ENCODE data around the gene DDX3X.
"Not testable (repeated sequence)": the region's sequence is repeated elsewhere in the genome, so short reads cannot be mapped to it uniquely, and the experiment has no call there.

Gene DDX3X

GRCh38 chrX:41386222-41386990 is 52.4 kb downstream of the DDX3X start:
- Histone ChIP-seq H3K4me3 (ENCODE audit: low read depth in 1 of 2, low read length in 2 of 2) (no peak overlapping the region), H3K4me1 (ENCODE audit: control insufficient read depth in 1 of 2, insufficient read depth in 2 of 2, low read length in 2 of 2) (peaks cover 5 to 6% of the 10 kb centered on the region in 2 donors), H3K27ac (ENCODE audit: low read depth, low read length) (no peak overlapping the region), H3K9ac (ENCODE audit: low read depth in 1 of 2, low read length in 2 of 2) (no peak overlapping the region), H3K27me3 (ENCODE audit: control insufficient read depth in 1 of 2, insufficient read depth in 2 of 2, low read length in 2 of 2) (no peaks in the 10 kb centered on the region), H3K36me3 (ENCODE audit: control insufficient read depth in 1 of 2, insufficient read depth in 2 of 2, low read length in 2 of 2) (no peaks in the 10 kb centered on the region), H3K9me3 (ENCODE audit: control insufficient read depth in 1 of 2, low read length in 2 of 2) (no peaks in the 10 kb centered on the region)

- Histone ChIP-seq H3K4me1 (ENCODE audit: control insufficient read depth in 1 of 2, insufficient read depth in 2 of 2, low read length in 2 of 2) (peaks cover 6 to 12% of the 10 kb centered on the region in 2 donors), H3K9ac (ENCODE audit: low read depth in 1 of 2, low read length in 2 of 2) (no peak overlapping the region), H3K4me3 (ENCODE audit: low read depth in 1 of 2, low read length in 2 of 2) (no peak overlapping the region), H3K9me3 (ENCODE audit: control insufficient read depth in 1 of 2, low read length in 2 of 2) (no peaks in the 10 kb centered on the region), H3K36me3 (ENCODE audit: control insufficient read depth in 1 of 2, insufficient read depth in 2 of 2, low read length in 2 of 2) (no peaks in the 10 kb centered on the region), H3K27ac (ENCODE audit: low read depth, low read length) (no peak overlapping the region), H3K27me3 (ENCODE audit: control insufficient read depth in 1 of 2, insufficient read depth in 2 of 2, low read length in 2 of 2) (no peaks in the 10 kb centered on the region)
These were observed 54.6 kb downstream of the DDX3X start for GRCh38 chrX:41388543-41388942.

- Histone ChIP-seq H3K4me3 (ENCODE audit: low read depth in 1 of 2, low read length in 2 of 2) (peak overlapping the region in 1 of 2 donors; percentile 56), H3K36me3 (ENCODE audit: control insufficient read depth in 1 of 2, insufficient read depth in 2 of 2, low read length in 2 of 2) (no peaks in the 10 kb centered on the region), H3K4me1 (ENCODE audit: control insufficient read depth in 1 of 2, insufficient read depth in 2 of 2, low read length in 2 of 2) (peaks cover 6 to 12% of the 10 kb centered on the region in 2 donors), H3K9ac (ENCODE audit: low read depth in 1 of 2, low read length in 2 of 2) (peak overlapping the region in 1 of 2 donors; percentile 51), H3K27me3 (ENCODE audit: control insufficient read depth in 1 of 2, insufficient read depth in 2 of 2, low read length in 2 of 2) (no peaks in the 10 kb centered on the region), H3K9me3 (ENCODE audit: control insufficient read depth in 1 of 2, low read length in 2 of 2) (no peaks in the 10 kb centered on the region), H3K27ac (ENCODE audit: low read depth, low read length) (no peak overlapping the region)
These were observed 55.4 kb downstream of the DDX3X start for GRCh38 chrX:41389311-41389888.

GRCh38 chrX:41390576-41390975 is 56.6 kb downstream of the DDX3X start:
- not testable (repeated sequence) for H3K36me3 ChIP-seq (ENCODE audit: control insufficient read depth in 1 of 2, insufficient read depth in 2 of 2, low read length in 2 of 2); H3K27ac ChIP-seq (ENCODE audit: low read depth, low read length); H3K9ac ChIP-seq (ENCODE audit: low read depth in 1 of 2, low read length in 2 of 2); H3K9me3 ChIP-seq (ENCODE audit: control insufficient read depth in 1 of 2, low read length in 2 of 2); H3K4me3 ChIP-seq (ENCODE audit: low read depth in 1 of 2, low read length in 2 of 2); H3K27me3 ChIP-seq (ENCODE audit: control insufficient read depth in 1 of 2, insufficient read depth in 2 of 2, low read length in 2 of 2)
- H3K4me1 ChIP-seq (ENCODE audit: control insufficient read depth in 1 of 2, insufficient read depth in 2 of 2, low read length in 2 of 2) = peaks cover 6 to 12% of the 10 kb centered on the region in 2 donors

GRCh38 chrX:41391606-41392005 is 57.6 kb downstream of the DDX3X start:
- H3K27ac ChIP-seq (ENCODE audit: low read depth, low read length) = peak overlapping the region; percentile 42
- no peaks in the 10 kb centered on the region for H3K9me3 ChIP-seq (ENCODE audit: control insufficient read depth in 1 of 2, low read length in 2 of 2)
- H3K4me1 ChIP-seq (ENCODE audit: control insufficient read depth in 1 of 2, insufficient read depth in 2 of 2, low read length in 2 of 2) = peaks cover 6 to 12% of the 10 kb centered on the region in 2 donors
- no peak overlapping the region for H3K4me3 ChIP-seq (ENCODE audit: low read depth in 1 of 2, low read length in 2 of 2)
- H3K36me3 ChIP-seq (ENCODE audit: control insufficient read depth in 1 of 2, insufficient read depth in 2 of 2, low read length in 2 of 2) = no peaks in the 10 kb centered on the region
- H3K9ac ChIP-seq (ENCODE audit: low read depth in 1 of 2, low read length in 2 of 2) = no peak overlapping the region
- H3K27me3 ChIP-seq (ENCODE audit: control insufficient read depth in 1 of 2, insufficient read depth in 2 of 2, low read length in 2 of 2) = no peaks in the 10 kb centered on the region

- Histone ChIP-seq H3K36me3 (ENCODE audit: control insufficient read depth in 1 of 2, insufficient read depth in 2 of 2, low read length in 2 of 2) (no peaks in the 10 kb centered on the region), H3K9ac (ENCODE audit: low read depth in 1 of 2, low read length in 2 of 2) (no peak overlapping the region), H3K9me3 (ENCODE audit: control insufficient read depth in 1 of 2, low read length in 2 of 2) (no peaks in the 10 kb centered on the region), H3K4me1 (ENCODE audit: control insufficient read depth in 1 of 2, insufficient read depth in 2 of 2, low read length in 2 of 2) (peaks cover 6 to 9% of the 10 kb centered on the region in 2 donors), H3K4me3 (ENCODE audit: low read depth in 1 of 2, low read length in 2 of 2) (no peak overlapping the region), H3K27me3 (ENCODE audit: control insufficient read depth in 1 of 2, insufficient read depth in 2 of 2, low read length in 2 of 2) (no peaks in the 10 kb centered on the region), H3K27ac (ENCODE audit: low read depth, low read length) (no peak overlapping the region)
These were observed 60.3 kb downstream of the DDX3X start for GRCh38 chrX:41394293-41394692.

DNA sequence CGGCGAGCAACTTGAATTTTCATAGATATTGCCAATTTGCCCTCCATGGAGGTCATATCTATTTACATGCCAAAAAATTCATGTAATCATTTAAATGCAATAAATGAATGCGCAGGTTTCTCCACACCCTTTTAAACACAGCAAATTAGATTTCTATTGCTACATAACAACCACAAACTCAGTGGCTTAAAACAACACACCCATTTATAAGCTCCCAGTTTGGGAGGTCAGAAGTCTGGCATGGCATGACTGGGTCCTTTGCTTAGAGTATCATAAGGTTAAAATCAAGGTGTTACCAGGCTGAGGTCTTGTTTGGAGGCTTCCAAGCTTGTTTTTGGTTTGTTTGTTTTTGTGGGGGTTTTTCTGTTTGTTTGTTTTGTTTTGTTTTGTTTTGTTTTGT is 63.3 kb downstream of the DDX3X start:
- Histone ChIP-seq H3K27me3 (ENCODE audit: control insufficient read depth in 1 of 2, insufficient read depth in 2 of 2, low read length in 2 of 2) (no peaks in the 10 kb centered on the region), H3K36me3 (ENCODE audit: control insufficient read depth in 1 of 2, insufficient read depth in 2 of 2, low read length in 2 of 2) (no peaks in the 10 kb centered on the region), H3K27ac (ENCODE audit: low read depth, low read length) (no peak overlapping the region), H3K4me1 (ENCODE audit: control insufficient read depth in 1 of 2, insufficient read depth in 2 of 2, low read length in 2 of 2) (no peaks in the 10 kb centered on the region), H3K4me3 (ENCODE audit: low read depth in 1 of 2, low read length in 2 of 2) (no peak overlapping the region), H3K9me3 (ENCODE audit: control insufficient read depth in 1 of 2, low read length in 2 of 2) (no peaks in the 10 kb centered on the region), H3K9ac (ENCODE audit: low read depth in 1 of 2, low read length in 2 of 2) (no peak overlapping the region)

DNA sequence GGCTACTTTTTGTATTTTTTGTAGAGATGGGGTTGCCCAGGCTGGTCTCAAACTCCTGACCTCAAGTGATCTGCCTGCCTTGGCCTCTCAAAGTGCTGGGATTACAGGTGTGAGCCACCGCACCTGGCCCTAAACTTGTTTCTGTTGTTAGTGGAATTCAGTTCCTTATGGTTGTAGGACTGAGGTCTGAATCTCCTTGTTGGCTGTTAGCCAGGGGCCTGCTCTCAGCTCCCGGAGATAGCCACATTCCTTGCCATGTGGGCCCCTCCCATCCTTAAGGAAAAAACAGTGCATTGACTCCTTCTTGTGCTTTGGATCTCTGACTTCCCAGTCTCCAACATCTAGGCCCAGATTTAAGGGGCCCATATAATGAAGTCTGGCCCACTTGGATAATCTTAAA is 63.8 kb downstream of the DDX3X start:
- no peak overlapping the region for H3K9ac ChIP-seq (ENCODE audit: low read depth in 1 of 2, low read length in 2 of 2)
- H3K4me1 ChIP-seq (ENCODE audit: control insufficient read depth in 1 of 2, insufficient read depth in 2 of 2, low read length in 2 of 2) = no peaks in the 10 kb centered on the region
- no peak overlapping the region for H3K4me3 ChIP-seq (ENCODE audit: low read depth in 1 of 2, low read length in 2 of 2)
- no peaks in the 10 kb centered on the region for H3K36me3 ChIP-seq (ENCODE audit: control insufficient read depth in 1 of 2, insufficient read depth in 2 of 2, low read length in 2 of 2)
- no peak overlapping the region for H3K27ac ChIP-seq (ENCODE audit: low read depth, low read length)
- no peaks in the 10 kb centered on the region for H3K27me3 ChIP-seq (ENCODE audit: control insufficient read depth in 1 of 2, insufficient read depth in 2 of 2, low read length in 2 of 2)
- no peaks in the 10 kb centered on the region for H3K9me3 ChIP-seq (ENCODE audit: control insufficient read depth in 1 of 2, low read length in 2 of 2)

DNA sequence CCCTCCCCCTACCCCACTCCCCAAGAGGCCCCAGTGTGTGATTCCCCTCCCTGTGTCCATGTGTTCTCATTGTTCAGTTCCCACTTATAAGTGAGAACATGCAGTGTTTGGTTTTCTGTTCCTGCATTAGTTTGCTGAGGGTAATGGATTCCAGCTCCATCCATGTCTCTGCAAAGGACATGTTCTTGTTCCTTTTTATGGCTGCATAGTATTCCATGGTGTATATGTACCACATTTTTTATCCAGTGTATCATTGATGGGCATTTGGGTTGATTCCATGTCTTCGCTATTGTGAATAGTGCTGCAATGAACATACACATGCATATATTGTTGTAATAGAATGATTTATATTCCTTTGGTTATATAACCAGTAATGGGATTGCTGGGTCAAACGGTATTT is 68.6 kb downstream of the DDX3X start:
- not testable (repeated sequence) for H3K4me3 ChIP-seq (ENCODE audit: low read depth in 1 of 2, low read length in 2 of 2); H3K27ac ChIP-seq (ENCODE audit: low read depth, low read length); H3K9me3 ChIP-seq (ENCODE audit: control insufficient read depth in 1 of 2, low read length in 2 of 2); H3K36me3 ChIP-seq (ENCODE audit: control insufficient read depth in 1 of 2, insufficient read depth in 2 of 2, low read length in 2 of 2); H3K9ac ChIP-seq (ENCODE audit: low read depth in 1 of 2, low read length in 2 of 2); H3K4me1 ChIP-seq (ENCODE audit: control insufficient read depth in 1 of 2, insufficient read depth in 2 of 2, low read length in 2 of 2); H3K27me3 ChIP-seq (ENCODE audit: control insufficient read depth in 1 of 2, insufficient read depth in 2 of 2, low read length in 2 of 2)

DNA sequence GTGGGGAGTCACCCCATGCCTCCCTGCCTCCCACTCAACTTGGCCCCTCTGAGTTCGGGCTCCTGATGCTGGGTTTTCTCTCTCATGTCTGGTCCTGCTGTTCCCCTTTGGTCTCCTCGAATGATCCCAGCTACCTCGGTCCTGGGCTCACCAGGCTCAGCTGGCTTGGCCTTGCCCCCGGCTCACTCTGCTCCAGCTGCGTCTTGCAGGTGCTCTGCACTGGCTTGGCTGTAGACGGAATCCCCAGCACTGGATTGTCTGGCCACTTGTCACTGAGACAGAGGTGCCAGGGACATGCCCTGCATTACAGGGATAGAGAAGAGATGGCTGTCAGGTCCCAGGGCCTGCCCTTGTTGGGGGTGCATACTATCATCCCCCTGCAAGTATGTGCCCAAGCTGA is 71.6 kb downstream of the DDX3X start:
- no peaks in the 10 kb centered on the region for H3K4me1 ChIP-seq (ENCODE audit: control insufficient read depth in 1 of 2, insufficient read depth in 2 of 2, low read length in 2 of 2)
- no peaks in the 10 kb centered on the region for H3K36me3 ChIP-seq (ENCODE audit: control insufficient read depth in 1 of 2, insufficient read depth in 2 of 2, low read length in 2 of 2)
- H3K9me3 ChIP-seq (ENCODE audit: control insufficient read depth in 1 of 2, low read length in 2 of 2) = no peaks in the 10 kb centered on the region
- no peaks in the 10 kb centered on the region for H3K27me3 ChIP-seq (ENCODE audit: control insufficient read depth in 1 of 2, insufficient read depth in 2 of 2, low read length in 2 of 2)
- H3K27ac ChIP-seq (ENCODE audit: low read depth, low read length) = no peak overlapping the region
- H3K4me3 ChIP-seq (ENCODE audit: low read depth in 1 of 2, low read length in 2 of 2) = no peak overlapping the region
- H3K9ac ChIP-seq (ENCODE audit: low read depth in 1 of 2, low read length in 2 of 2) = no peak overlapping the region

Measured in duodenal mucosa (tissue), 2 donors.